ENCODE data around the gene CYTH1. TPM values are rescaled to one million over a fixed set of nuclear protein-coding genes. Genes with fewer than 3 reads are reported as not detected.

CYTH1 gene
- total RNA-seq, 1 experiment from 2014 or later, result 18.9 TPM

- H3K27me3 ChIP-seq (replicated peaks), result no peaks in the 10 kb centered on the region
- H3K4me3 ChIP-seq, result no peak overlapping the region
- H3K9me3 ChIP-seq (replicated peaks), result no peaks in the 10 kb centered on the region
- no peak overlapping the region for H3K27ac ChIP-seq
- DNase-seq (ENCODE audit: low read depth in 1 of 2, low spot score in 2 of 2), result no peak
- peaks cover 3% of the 10 kb centered on the region; the same call in 1 of the 2 replicates for H3K4me1 ChIP-seq (replicated peaks)
- H3K36me3 ChIP-seq, result peaks cover 18% of the 10 kb centered on the region
These were observed 87.1 kb downstream of the CYTH1 start for GRCh38 chr17:78694805-78695531.

GRCh38 chr17:78693346-78694083, 88.6 kb downstream of the CYTH1 start:
- DNase-seq (ENCODE audit: low read depth in 1 of 2, low spot score in 2 of 2), result no peak
- Histone ChIP-seq H3K27me3 (replicated peaks) (no peaks in the 10 kb centered on the region), H3K4me1 (replicated peaks) (0 out of 2 replicates have a peak, but pooled peaks cover 3% of the 10 kb centered on the region), H3K9me3 (replicated peaks) (no peaks in the 10 kb centered on the region; the same call in 1 of the 2 replicates), H3K4me3 (no peak overlapping the region), H3K36me3 (peaks cover 26% of the 10 kb centered on the region), H3K27ac (no peak overlapping the region)

GRCh38 chr17:78692460-78693010, 89.5 kb downstream of the CYTH1 start:
- H3K27ac ChIP-seq, result no peak overlapping the region
- H3K9me3 ChIP-seq (replicated peaks), result no peaks in the 10 kb centered on the region; the same call in 1 of the 2 replicates
- H3K36me3 ChIP-seq, result peaks cover 34% of the 10 kb centered on the region
- H3K27me3 ChIP-seq (replicated peaks), result no peaks in the 10 kb centered on the region
- H3K4me1 ChIP-seq (replicated peaks), result no peaks in the 10 kb centered on the region
- no peak overlapping the region for H3K4me3 ChIP-seq
- no peak for DNase-seq (ENCODE audit: low read depth in 1 of 2, low spot score in 2 of 2)

- DNase-seq (ENCODE audit: low read depth in 1 of 2, low spot score in 2 of 2), result no peak
- no peaks in the 10 kb centered on the region for H3K27me3 ChIP-seq (replicated peaks)
- no peak overlapping the region for H3K27ac ChIP-seq
- no peak overlapping the region for H3K4me3 ChIP-seq
- no peaks in the 10 kb centered on the region for H3K4me1 ChIP-seq (replicated peaks)
- H3K9me3 ChIP-seq (replicated peaks), result no peaks in the 10 kb centered on the region; the same call in 1 of the 2 replicates
- H3K36me3 ChIP-seq, result peaks cover 28% of the 10 kb centered on the region
These were observed 93.0 kb downstream of the CYTH1 start for GRCh38 chr17:78689029-78689428.

GRCh38 chr17:78687944-78688343, 94.1 kb downstream of the CYTH1 start:
- H3K9me3 ChIP-seq (replicated peaks), result no peaks in the 10 kb centered on the region; the same call in 1 of the 2 replicates
- no peak overlapping the region for H3K27ac ChIP-seq
- no peak for DNase-seq (ENCODE audit: low read depth in 1 of 2, low spot score in 2 of 2)
- H3K27me3 ChIP-seq (replicated peaks), result no peaks in the 10 kb centered on the region
- H3K4me3 ChIP-seq, result no peak overlapping the region
- H3K36me3 ChIP-seq, result peaks cover 28% of the 10 kb centered on the region
- no peaks in the 10 kb centered on the region for H3K4me1 ChIP-seq (replicated peaks)

GRCh38 chr17:78687125-78687524, 94.9 kb downstream of the CYTH1 start:
- no peak overlapping the region for H3K27ac ChIP-seq
- H3K4me3 ChIP-seq, result no peak overlapping the region
- H3K36me3 ChIP-seq, result peaks cover 24% of the 10 kb centered on the region
- no peaks in the 10 kb centered on the region for H3K4me1 ChIP-seq (replicated peaks)
- no peaks in the 10 kb centered on the region; the same call in 1 of the 2 replicates for H3K9me3 ChIP-seq (replicated peaks)
- no peaks in the 10 kb centered on the region for H3K27me3 ChIP-seq (replicated peaks)
- no peak for DNase-seq (ENCODE audit: low read depth in 1 of 2, low spot score in 2 of 2)

- Histone ChIP-seq H3K4me3 (no peak overlapping the region), H3K4me1 (replicated peaks) (peaks cover 18% of the 10 kb centered on the region), H3K27ac (no peak overlapping the region), H3K36me3 (peaks cover 28% of the 10 kb centered on the region), H3K9me3 (replicated peaks) (no peaks in the 10 kb centered on the region), H3K27me3 (replicated peaks) (no peaks in the 10 kb centered on the region)
- no peak for DNase-seq (ENCODE audit: low read depth in 1 of 2, low spot score in 2 of 2)
These were observed 98.0 kb downstream of the CYTH1 start for GRCh38 chr17:78684026-78684425.

- no peak for DNase-seq (ENCODE audit: low read depth in 1 of 2, low spot score in 2 of 2)
- Histone ChIP-seq H3K4me3 (no peak overlapping the region), H3K27me3 (replicated peaks) (no peaks in the 10 kb centered on the region), H3K9me3 (replicated peaks) (no peaks in the 10 kb centered on the region), H3K4me1 (replicated peaks) (peaks cover 18% of the 10 kb centered on the region), H3K27ac (no peak overlapping the region), H3K36me3 (peaks cover 23% of the 10 kb centered on the region)
These were observed 98.6 kb downstream of the CYTH1 start for GRCh38 chr17:78683408-78683961.

- H3K4me1 ChIP-seq (replicated peaks), result peaks cover 18% of the 10 kb centered on the region
- DNase-seq (ENCODE audit: low read depth in 1 of 2, low spot score in 2 of 2), result no peak
- H3K27me3 ChIP-seq (replicated peaks), result no peaks in the 10 kb centered on the region
- H3K27ac ChIP-seq, result no peak overlapping the region
- H3K36me3 ChIP-seq, result peaks cover 21% of the 10 kb centered on the region
- H3K9me3 ChIP-seq (replicated peaks), result no peaks in the 10 kb centered on the region
- H3K4me3 ChIP-seq, result no peak overlapping the region
These were observed 99.7 kb downstream of the CYTH1 start for GRCh38 chr17:78682363-78682762.

GRCh38 chr17:78680436-78680835, 101.6 kb downstream of the CYTH1 start:
- DNase-seq (ENCODE audit: low read depth in 1 of 2, low spot score in 2 of 2), result no peak
- Histone ChIP-seq H3K27ac (peak overlapping the region; percentile 71), H3K4me1 (replicated peaks) (peaks cover 18% of the 10 kb centered on the region), H3K4me3 (peak overlapping the region; percentile 17), H3K27me3 (replicated peaks) (no peaks in the 10 kb centered on the region), H3K36me3 (peaks cover 31% of the 10 kb centered on the region), H3K9me3 (replicated peaks) (no peaks in the 10 kb centered on the region)

- H3K27me3 ChIP-seq (replicated peaks), result no peaks in the 10 kb centered on the region
- H3K4me1 ChIP-seq (replicated peaks), result peaks cover 18% of the 10 kb centered on the region
- no peaks in the 10 kb centered on the region for H3K9me3 ChIP-seq (replicated peaks)
- H3K4me3 ChIP-seq, result no peak overlapping the region
- DNase-seq (ENCODE audit: low read depth in 1 of 2, low spot score in 2 of 2), result no peak
- H3K27ac ChIP-seq, result peak overlapping the region; percentile 71
- H3K36me3 ChIP-seq, result peaks cover 34% of the 10 kb centered on the region
These were observed 102.3 kb downstream of the CYTH1 start for GRCh38 chr17:78679495-78680395.

GRCh38 chr17:78678711-78679110, 103.4 kb downstream of the CYTH1 start:
- Histone ChIP-seq H3K27me3 (replicated peaks) (no peaks in the 10 kb centered on the region), H3K4me3 (no peak overlapping the region), H3K27ac (no peak overlapping the region), H3K9me3 (replicated peaks) (no peaks in the 10 kb centered on the region), H3K36me3 (peaks cover 39% of the 10 kb centered on the region), H3K4me1 (replicated peaks) (peaks cover 18% of the 10 kb centered on the region)
- DNase-seq (ENCODE audit: low read depth in 1 of 2, low spot score in 2 of 2), result no peak

GRCh38 chr17:78678222-78678557, 103.9 kb downstream of the CYTH1 start:
- Histone ChIP-seq H3K36me3 (peaks cover 39% of the 10 kb centered on the region), H3K9me3 (replicated peaks) (no peaks in the 10 kb centered on the region), H3K27me3 (replicated peaks) (no peaks in the 10 kb centered on the region), H3K4me3 (no peak overlapping the region), H3K27ac (no peak overlapping the region), H3K4me1 (replicated peaks) (peaks cover 18% of the 10 kb centered on the region)
- DNase-seq (ENCODE audit: low read depth in 1 of 2, low spot score in 2 of 2), result no peak
